Astrocyte of the cerebellum (primary cell): ENCODE data around the gene FAM210A.

Experiments
- DNase-seq: peaks from one replicate; pipeline ENCODE4 v3.0.0-alpha.2; 2011; ENCODE audit warnings: low read depth
- H3K4me3 ChIP-seq: 2 replicates; pipeline ENCODE4 v1.5.1; 2011; ENCODE audit warnings: mild to moderate bottlenecking, low read depth, low read length, moderate library complexity
- in situ Hi-C: cut with HindIII; loops from 2 replicates; pipeline ENCODE4 v1.10.0; 2017; ENCODE audit warnings: low sequenced_read_pairs
- TF ChIP-seq, protein P1 (sequence below): IDR thresholded peaks from 2 replicates; pipeline ENCODE4 v1.5.1; 2012; ENCODE audit warnings: low read length, low read depth, moderate library complexity, mild to moderate bottlenecking; ENCODE audit errors: missing control alignments

Gene FAM210A

DNA sequence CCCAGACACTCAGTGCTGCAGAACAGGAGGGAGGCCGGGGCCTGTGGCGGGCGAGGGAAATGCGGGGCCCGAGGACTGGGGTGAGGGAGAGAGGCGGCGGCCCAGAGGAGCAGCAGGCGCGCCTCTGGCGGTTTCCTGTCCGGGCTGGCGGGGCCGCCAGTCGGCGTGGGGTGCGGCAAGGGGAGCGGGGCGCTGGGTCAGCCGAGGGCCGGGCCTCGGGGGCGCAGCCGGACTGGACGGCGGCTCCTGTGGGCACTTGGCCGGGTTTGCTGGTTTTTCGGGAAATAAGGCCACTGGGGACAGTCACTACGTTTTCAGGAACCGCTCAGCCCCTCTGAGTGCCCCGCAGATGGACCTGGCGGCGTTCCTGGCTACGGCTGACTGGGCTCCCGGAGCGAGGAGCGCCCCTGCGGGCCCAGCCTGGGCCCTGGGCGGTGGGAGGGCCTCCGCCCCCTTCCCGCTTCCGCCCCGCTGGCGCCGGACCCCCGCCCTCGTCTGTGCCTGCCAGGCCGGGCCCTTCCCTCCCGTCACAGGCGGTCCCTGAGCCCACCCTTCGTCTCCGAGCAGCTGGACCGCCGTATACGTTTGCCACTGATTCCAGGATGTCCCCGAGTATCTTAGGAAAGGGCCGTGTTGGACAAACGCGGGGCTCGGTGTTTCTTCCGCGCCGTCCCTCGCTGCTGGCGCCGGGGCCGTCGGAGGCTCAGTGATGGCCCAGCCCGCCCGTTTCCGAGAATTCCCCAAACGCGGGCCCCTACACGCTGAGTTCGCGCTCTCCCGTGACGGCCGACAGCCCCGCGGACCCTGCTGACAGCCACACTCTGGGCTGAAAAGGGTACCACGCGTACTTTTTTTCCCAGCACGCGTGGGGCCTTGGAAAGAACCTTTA, 84.6 kb downstream of the FAM210A start:
- no peak overlapping the region for H3K4me3 ChIP-seq
- DNase-seq, result no peak
- in situ Hi-C loops, result no loop called here
- TF ChIP-seq, protein P1, sequence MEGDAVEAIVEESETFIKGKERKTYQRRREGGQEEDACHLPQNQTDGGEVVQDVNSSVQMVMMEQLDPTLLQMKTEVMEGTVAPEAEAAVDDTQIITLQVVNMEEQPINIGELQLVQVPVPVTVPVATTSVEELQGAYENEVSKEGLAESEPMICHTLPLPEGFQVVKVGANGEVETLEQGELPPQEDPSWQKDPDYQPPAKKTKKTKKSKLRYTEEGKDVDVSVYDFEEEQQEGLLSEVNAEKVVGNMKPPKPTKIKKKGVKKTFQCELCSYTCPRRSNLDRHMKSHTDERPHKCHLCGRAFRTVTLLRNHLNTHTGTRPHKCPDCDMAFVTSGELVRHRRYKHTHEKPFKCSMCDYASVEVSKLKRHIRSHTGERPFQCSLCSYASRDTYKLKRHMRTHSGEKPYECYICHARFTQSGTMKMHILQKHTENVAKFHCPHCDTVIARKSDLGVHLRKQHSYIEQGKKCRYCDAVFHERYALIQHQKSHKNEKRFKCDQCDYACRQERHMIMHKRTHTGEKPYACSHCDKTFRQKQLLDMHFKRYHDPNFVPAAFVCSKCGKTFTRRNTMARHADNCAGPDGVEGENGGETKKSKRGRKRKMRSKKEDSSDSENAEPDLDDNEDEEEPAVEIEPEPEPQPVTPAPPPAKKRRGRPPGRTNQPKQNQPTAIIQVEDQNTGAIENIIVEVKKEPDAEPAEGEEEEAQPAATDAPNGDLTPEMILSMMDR, result no peak

DNA sequence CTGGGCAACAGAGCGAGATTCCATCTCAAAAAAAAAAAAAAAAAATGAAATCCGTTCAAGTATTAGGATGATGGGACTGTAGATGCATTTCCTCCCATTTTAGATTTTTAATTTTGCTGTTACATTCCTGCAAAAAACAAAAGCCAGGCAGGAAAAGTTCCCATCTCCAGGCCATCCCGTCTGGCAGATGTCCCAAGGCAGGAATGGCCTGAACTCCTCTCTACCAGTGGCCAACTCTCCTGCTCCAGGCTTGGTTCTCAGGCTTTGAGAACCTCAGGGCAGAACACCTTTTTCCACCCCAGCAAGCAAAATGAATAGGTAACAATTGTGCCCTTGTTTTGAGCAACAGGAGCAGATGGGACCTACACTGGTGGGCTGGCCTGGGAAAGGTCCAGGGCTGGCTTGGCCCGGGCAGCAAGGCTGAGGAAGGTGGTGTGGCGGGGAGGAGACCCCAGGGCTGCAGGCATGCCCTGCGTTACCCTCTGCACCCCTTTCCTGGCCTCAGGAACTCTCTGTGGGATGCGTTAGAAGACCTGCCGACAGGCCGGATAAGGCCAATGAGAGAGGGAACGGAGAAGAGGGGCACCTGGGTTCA, 86.0 kb downstream of the FAM210A start:
- no peak for DNase-seq

DNA sequence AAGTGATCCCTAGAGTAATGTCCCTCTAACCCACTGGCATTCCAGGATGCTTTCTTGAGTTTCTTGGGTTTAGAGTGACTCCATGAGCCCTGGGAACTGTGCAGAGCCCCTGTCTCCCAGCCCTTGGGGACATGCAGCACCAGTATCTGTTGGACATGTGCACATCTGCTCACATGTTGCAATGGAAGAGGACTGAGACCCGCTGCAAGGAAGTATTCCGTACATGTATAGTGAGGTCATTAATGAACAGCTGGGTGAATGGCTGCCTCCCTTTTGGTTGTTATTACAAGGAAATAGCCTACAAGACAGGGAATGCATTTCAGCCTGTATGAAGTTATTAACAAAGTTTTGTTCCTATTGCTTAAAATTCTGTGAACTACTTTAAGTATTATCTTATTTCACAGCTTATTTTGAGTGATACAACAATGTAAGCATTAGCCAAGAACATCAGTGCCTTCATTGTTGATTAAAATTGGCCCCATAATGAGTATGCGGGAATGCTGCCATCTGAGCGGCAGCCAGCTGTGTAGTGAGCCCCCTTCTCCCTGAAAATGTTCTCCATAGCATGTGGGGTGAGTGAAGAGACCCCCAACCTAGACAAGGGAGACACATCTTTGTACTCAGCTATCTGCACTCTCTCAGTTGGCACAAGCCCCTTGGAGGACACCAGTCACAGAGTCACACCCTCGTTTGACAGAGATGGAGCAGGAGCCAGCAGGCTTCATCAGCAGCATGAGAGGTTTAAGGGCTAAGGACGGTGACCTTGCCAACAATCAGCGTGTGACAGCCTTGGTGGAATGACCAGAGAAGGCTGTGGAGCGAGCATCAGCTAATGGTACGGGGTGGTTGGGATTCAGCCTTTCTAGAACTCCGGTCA, 87.4 kb downstream of the FAM210A start:
- TF ChIP-seq, protein P1, result no peak
- no peak for DNase-seq
- in situ Hi-C loops, result no loop called here
- no peak overlapping the region for H3K4me3 ChIP-seq

More for the DNA sequence above, 86.0 kb downstream of the FAM210A start:
- TF ChIP-seq, protein P1, result no peak
- in situ Hi-C loops, result no loop called here
- no peak overlapping the region for H3K4me3 ChIP-seq

DNA sequence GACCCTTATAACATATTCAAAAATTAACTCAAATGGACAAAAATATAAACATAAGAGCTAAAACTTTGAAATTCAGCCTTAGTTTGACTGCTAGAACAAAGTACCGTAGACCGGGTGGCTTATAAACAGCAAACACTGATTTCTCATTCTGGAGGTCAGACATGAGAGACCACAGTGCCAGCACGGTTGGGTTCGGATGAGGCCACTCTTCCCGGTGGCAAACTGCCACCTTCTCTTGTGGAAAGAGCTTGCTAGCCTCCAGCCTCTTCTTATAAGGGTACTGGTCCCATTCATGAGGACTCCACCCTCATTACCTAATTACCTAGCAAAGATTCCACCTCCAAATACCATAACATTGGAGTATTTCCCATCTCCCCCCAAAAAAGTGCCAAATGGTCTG, 91.3 kb downstream of the FAM210A start:
- TF ChIP-seq, protein P1, result no peak
- no peak for DNase-seq
- H3K4me3 ChIP-seq, result no peak overlapping the region
- in situ Hi-C loops, result no loop called here

DNA sequence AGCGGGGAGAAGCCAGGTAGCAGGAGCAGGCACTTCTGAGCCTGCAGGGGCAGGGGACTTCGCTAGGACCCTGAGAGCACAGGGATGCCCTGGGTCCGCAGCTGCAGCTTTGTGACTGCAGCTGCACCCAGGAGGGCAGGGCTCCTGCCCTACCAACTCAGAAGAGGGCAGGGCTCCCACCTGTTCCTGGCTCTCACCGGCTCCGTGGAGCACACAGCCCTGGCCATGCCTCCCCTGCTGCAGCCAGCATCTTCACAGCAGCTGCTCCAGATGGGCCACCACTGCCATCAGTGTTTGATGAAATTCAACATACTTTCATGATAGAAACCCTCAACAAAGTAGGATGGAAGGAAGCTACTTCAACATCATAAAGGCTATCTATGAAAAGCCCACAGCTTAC, 92.7 kb downstream of the FAM210A start:
- no peak overlapping the region for H3K4me3 ChIP-seq
- in situ Hi-C loops, result no loop called here
- no peak for DNase-seq
- TF ChIP-seq, protein P1, result no peak

DNA sequence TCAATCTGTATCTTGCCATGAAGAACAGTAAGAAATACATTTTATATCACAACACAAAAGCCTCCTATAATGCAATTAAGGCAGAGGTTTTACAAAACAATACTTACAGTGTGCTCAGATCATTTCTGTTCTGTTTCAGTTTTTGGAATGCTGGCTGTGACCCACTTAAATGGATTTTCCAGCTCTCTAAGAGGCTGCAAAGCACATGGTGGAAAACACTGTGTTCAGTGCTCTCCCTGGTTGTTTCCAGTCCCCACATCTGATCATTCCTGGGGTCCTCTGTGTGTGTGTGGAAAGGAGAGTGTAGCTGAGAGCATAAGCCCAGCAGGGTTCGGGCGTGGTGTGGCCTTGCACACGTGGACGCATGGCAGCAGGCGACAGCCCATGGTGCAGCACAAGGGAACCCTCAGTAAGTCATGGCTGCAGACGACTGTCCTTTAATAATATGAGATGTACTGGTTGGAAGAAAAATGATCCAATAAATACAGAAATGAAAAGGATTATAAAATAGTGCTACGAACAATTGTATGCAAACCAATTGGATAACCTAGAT, 95.6 kb downstream of the FAM210A start:
- in situ Hi-C loops, result no loop called here
- H3K4me3 ChIP-seq, result no peak overlapping the region

More for the DNA sequence above, 95.6 kb downstream of the FAM210A start:
- no peak for DNase-seq
- TF ChIP-seq, protein P1, result no peak
